Endothelial cell of umbilical vein (primary cell): Measurements from ENCODE around the gene MLLT11.

Experiments
- EZH2 ChIP-seq: IDR thresholded peaks from 2 replicates; pipeline ENCODE4 v1.6.1; 2012; ENCODE audit warnings: borderline replicate concordance, low read depth, mild to moderate bottlenecking, moderate library complexity, low read length, inconsistent platforms; ENCODE audit not compliant: severe bottlenecking
- FOS ChIP-seq: IDR thresholded peaks from 2 replicates; pipeline ENCODE4 v1.6.1; 2011; ENCODE audit warnings: mild to moderate bottlenecking, low read length, moderate library complexity, borderline replicate concordance; ENCODE audit not compliant: insufficient read depth
- GATA2 ChIP-seq: IDR thresholded peaks from 2 replicates; pipeline ENCODE4 v1.7.0; 2011; ENCODE audit warnings: low read depth, mild to moderate bottlenecking, moderate library complexity, mixed read lengths, low read length; ENCODE audit not compliant: insufficient read length, insufficient read depth
- JUN ChIP-seq: IDR thresholded peaks from 2 replicates; pipeline ENCODE4 v1.6.1; 2011; ENCODE audit warnings: borderline replicate concordance, low read depth; ENCODE audit not compliant: insufficient read length, insufficient read depth
- MYC ChIP-seq: IDR thresholded peaks from one replicate; pipeline ENCODE4 v1.6.1; 2011; ENCODE audit warnings: mild to moderate bottlenecking, low read depth, low read length
- POLR2A ChIP-seq: IDR thresholded peaks from 2 replicates; pipeline ENCODE4 v1.6.1; 2012; ENCODE audit warnings: low read depth, mild to moderate bottlenecking, control low read depth, low read length
- POLR2AphosphoS5 ChIP-seq: IDR thresholded peaks from 2 replicates; pipeline ENCODE4 v1.6.1; 2012; ENCODE audit warnings: low read depth, mild to moderate bottlenecking, control low read depth, low read length, moderate library complexity; ENCODE audit not compliant: insufficient read depth
- TF ChIP-seq, protein P1 (sequence below), 2 donors: IDR thresholded peaks; 1 replicate in 1 of 2; 2 replicates in 1 of 2; pipeline ENCODE4 v1.5.1; 2011; ENCODE audit warnings: low read length in 2 of 2, mild to moderate bottlenecking in 2 of 2, moderate library complexity in 2 of 2, control low read depth in 1 of 2, inconsistent platforms in 1 of 2, low read depth in 1 of 2; ENCODE audit not compliant: insufficient read depth in 1 of 2; ENCODE audit errors: extremely low read depth in 1 of 2
- TF ChIP-seq, protein P2 (sequence below): IDR thresholded peaks from 2 replicates; pipeline ENCODE4 v1.6.1; 2011; ENCODE audit not compliant: insufficient read depth, insufficient read length

DNA sequence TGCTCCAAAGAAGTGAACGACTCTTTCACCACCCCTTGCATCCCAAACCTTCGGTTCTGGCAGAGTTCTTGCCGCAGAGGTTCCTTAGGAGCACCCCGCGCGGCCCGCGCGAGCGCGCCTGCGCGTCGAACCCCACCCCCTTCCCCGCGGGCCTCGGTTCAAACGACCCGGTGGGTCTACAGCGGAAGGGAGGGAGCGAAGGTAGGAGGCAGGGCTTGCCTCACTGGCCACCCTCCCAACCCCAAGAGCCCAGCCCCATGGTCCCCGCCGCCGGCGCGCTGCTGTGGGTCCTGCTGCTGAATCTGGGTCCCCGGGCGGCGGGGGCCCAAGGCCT is 12.6 kb upstream of the MLLT11 start, which contains the start of gene C1orf56:
- no peak for TF ChIP-seq JUN
- TF ChIP-seq, protein P1, sequence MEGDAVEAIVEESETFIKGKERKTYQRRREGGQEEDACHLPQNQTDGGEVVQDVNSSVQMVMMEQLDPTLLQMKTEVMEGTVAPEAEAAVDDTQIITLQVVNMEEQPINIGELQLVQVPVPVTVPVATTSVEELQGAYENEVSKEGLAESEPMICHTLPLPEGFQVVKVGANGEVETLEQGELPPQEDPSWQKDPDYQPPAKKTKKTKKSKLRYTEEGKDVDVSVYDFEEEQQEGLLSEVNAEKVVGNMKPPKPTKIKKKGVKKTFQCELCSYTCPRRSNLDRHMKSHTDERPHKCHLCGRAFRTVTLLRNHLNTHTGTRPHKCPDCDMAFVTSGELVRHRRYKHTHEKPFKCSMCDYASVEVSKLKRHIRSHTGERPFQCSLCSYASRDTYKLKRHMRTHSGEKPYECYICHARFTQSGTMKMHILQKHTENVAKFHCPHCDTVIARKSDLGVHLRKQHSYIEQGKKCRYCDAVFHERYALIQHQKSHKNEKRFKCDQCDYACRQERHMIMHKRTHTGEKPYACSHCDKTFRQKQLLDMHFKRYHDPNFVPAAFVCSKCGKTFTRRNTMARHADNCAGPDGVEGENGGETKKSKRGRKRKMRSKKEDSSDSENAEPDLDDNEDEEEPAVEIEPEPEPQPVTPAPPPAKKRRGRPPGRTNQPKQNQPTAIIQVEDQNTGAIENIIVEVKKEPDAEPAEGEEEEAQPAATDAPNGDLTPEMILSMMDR (IDR thresholded peaks at IDR 0.05; ENCODE audit: extremely low read depth in 1 of 2, insufficient read depth in 1 of 2, low read depth in 1 of 2, low read length in 2 of 2) = no peak
- TF ChIP-seq EZH2 = no peak
- TF ChIP-seq MYC = no peak
- peak; percentile 43 for TF ChIP-seq POLR2A
- peak; percentile 60 for TF ChIP-seq POLR2AphosphoS5
- TF ChIP-seq, protein P2, sequence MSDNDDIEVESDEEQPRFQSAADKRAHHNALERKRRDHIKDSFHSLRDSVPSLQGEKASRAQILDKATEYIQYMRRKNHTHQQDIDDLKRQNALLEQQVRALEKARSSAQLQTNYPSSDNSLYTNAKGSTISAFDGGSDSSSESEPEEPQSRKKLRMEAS = no peak
- no peak for TF ChIP-seq GATA2
- no peak for TF ChIP-seq FOS
